ENCODE results near the gene ZMIZ2.
"Not testable (repeated sequence)": the region's sequence is repeated elsewhere in the genome, so short reads cannot be mapped to it uniquely, and the experiment has no call there.

ZMIZ2 gene

GRCh38 chr7:44724276-44724675 lies 24.4 kb upstream of the ZMIZ2 start:
- no peaks in the 10 kb centered on the region for H4K20me1 ChIP-seq (ENCODE audit: insufficient read depth, low read length)
- peaks cover 5% of the 10 kb centered on the region; the same call in 1 of the 2 replicates for H3K9me3 ChIP-seq (ENCODE audit: insufficient read depth, low read length)
- H3K36me3 ChIP-seq (replicated peaks; ENCODE audit: low read depth, low read length) = no peaks in the 10 kb centered on the region
- no peak overlapping the region for H3K4me3 ChIP-seq (ENCODE audit: low read length)
- H3K27me3 ChIP-seq (ENCODE audit: low read depth, low read length) = no peaks in the 10 kb centered on the region
- H3K27ac ChIP-seq (ENCODE audit: low read length) = no peak overlapping the region
- no peak overlapping the region for H3K9ac ChIP-seq (ENCODE audit: low read length)
- no peaks in the 10 kb centered on the region for H3K79me2 ChIP-seq (ENCODE audit: low read length)
- TF ChIP-seq CTCF (IDR thresholded peaks at IDR 0.05; ENCODE audit: low read depth, low read length) = no peak
- no peak overlapping the region for H3K4me2 ChIP-seq (ENCODE audit: low read length)
- no peak overlapping the region for H2AFZ ChIP-seq (ENCODE audit: low read depth, low read length)
- H3K4me1 ChIP-seq (ENCODE audit: low read length) = no peaks in the 10 kb centered on the region

GRCh38 chr7:44726250-44726649 lies 22.4 kb upstream of the ZMIZ2 start:
- H4K20me1 ChIP-seq (ENCODE audit: insufficient read depth, low read length); H3K9ac ChIP-seq (ENCODE audit: low read length); H3K4me2 ChIP-seq (ENCODE audit: low read length); H3K9me3 ChIP-seq (ENCODE audit: insufficient read depth, low read length); H3K79me2 ChIP-seq (ENCODE audit: low read length); H3K27ac ChIP-seq (ENCODE audit: low read length); H3K36me3 ChIP-seq (replicated peaks; ENCODE audit: low read depth, low read length); H3K27me3 ChIP-seq (ENCODE audit: low read depth, low read length); H2AFZ ChIP-seq (ENCODE audit: low read depth, low read length); H3K4me3 ChIP-seq (ENCODE audit: low read length); H3K4me1 ChIP-seq (ENCODE audit: low read length): not testable (repeated sequence)

GRCh38 chr7:44727158-44727936 lies 21.3 kb upstream of the ZMIZ2 start:
- TF ChIP-seq CTCF (IDR thresholded peaks at IDR 0.05; ENCODE audit: low read depth, low read length) (no peak), EZH2phosphoT487 (IDR thresholded peaks at IDR 0.05; ENCODE audit: low read depth) (no peak)
- Histone ChIP-seq H3K9me3 (ENCODE audit: insufficient read depth, low read length) (no peaks in the 10 kb centered on the region), H4K20me1 (ENCODE audit: insufficient read depth, low read length) (no peaks in the 10 kb centered on the region), H3K4me2 (ENCODE audit: low read length) (no peak overlapping the region), H3K4me3 (ENCODE audit: low read length) (no peak overlapping the region), H3K4me1 (ENCODE audit: low read length) (no peaks in the 10 kb centered on the region), H2AFZ (ENCODE audit: low read depth, low read length) (peak overlapping the region; percentile 85), H3K36me3 (replicated peaks; ENCODE audit: low read depth, low read length) (no peaks in the 10 kb centered on the region), H3K27me3 (ENCODE audit: low read depth, low read length) (no peaks in the 10 kb centered on the region), H3K27ac (ENCODE audit: low read length) (no peak overlapping the region), H3K9ac (ENCODE audit: low read length) (no peak overlapping the region), H3K79me2 (ENCODE audit: low read length) (no peaks in the 10 kb centered on the region)

- H3K4me3 ChIP-seq (ENCODE audit: low read length) = no peak overlapping the region
- no peaks in the 10 kb centered on the region for H3K9me3 ChIP-seq (ENCODE audit: insufficient read depth, low read length)
- H3K4me1 ChIP-seq (ENCODE audit: low read length) = no peaks in the 10 kb centered on the region
- H3K36me3 ChIP-seq (replicated peaks; ENCODE audit: low read depth, low read length) = no peaks in the 10 kb centered on the region
- no peak overlapping the region for H3K4me2 ChIP-seq (ENCODE audit: low read length)
- H2AFZ ChIP-seq (ENCODE audit: low read depth, low read length) = no peak overlapping the region
- H3K27ac ChIP-seq (ENCODE audit: low read length) = no peak overlapping the region
- no peaks in the 10 kb centered on the region for H3K79me2 ChIP-seq (ENCODE audit: low read length)
- TF ChIP-seq CTCF (IDR thresholded peaks at IDR 0.05; ENCODE audit: low read depth, low read length) = no peak
- TF ChIP-seq EZH2phosphoT487 (IDR thresholded peaks at IDR 0.05; ENCODE audit: low read depth) = no peak
- H4K20me1 ChIP-seq (ENCODE audit: insufficient read depth, low read length) = no peaks in the 10 kb centered on the region
- no peak overlapping the region for H3K9ac ChIP-seq (ENCODE audit: low read length)
- H3K27me3 ChIP-seq (ENCODE audit: low read depth, low read length) = no peaks in the 10 kb centered on the region
Measured at GRCh38 chr7:44727937-44728262, 20.7 kb upstream of the ZMIZ2 start.

Data from OCI-LY3 (cell line).